Choroid plexus epithelial cell (primary cell): ENCODE data around the gene CEP85L.

Experiments
- DNase-seq: peaks from one replicate; pipeline ENCODE4 v3.0.0-alpha.2; 2010; ENCODE audit warnings: low read depth
- H3K4me3 ChIP-seq: 2 replicates; pipeline ENCODE4 v1.5.1; 2011; ENCODE audit warnings: low read depth, mild to moderate bottlenecking, control low read depth, low read length, moderate library complexity
- CTCF ChIP-seq: conservative IDR thresholded peaks from 2 replicates; pipeline ENCODE4 v1.5.1; 2011; ENCODE audit warnings: low read depth, mild to moderate bottlenecking, control low read depth, inconsistent platforms, low read length, moderate library complexity

Gene CEP85L

GRCh38 chr6:118577972-118578371 is 73.4 kb downstream of the CEP85L start:
- no peak for TF ChIP-seq CTCF
- DNase-seq = no peak
- H3K4me3 ChIP-seq = no peak overlapping the region

- no peak overlapping the region for H3K4me3 ChIP-seq
- DNase-seq = peak; percentile 53
- TF ChIP-seq CTCF = no peak
Measured at GRCh38 chr6:118574051-118574865, 77.1 kb downstream of the CEP85L start.

GRCh38 chr6:118571121-118571520 is 80.3 kb downstream of the CEP85L start:
- TF ChIP-seq CTCF = no peak
- no peak overlapping the region for H3K4me3 ChIP-seq
- DNase-seq = no peak

- no peak for DNase-seq
- no peak for TF ChIP-seq CTCF
- no peak overlapping the region for H3K4me3 ChIP-seq
Measured at GRCh38 chr6:118569498-118569897, 81.9 kb downstream of the CEP85L start.

- no peak for TF ChIP-seq CTCF
- DNase-seq = no peak
- no peak overlapping the region for H3K4me3 ChIP-seq
Measured at GRCh38 chr6:118567974-118568373, 83.4 kb downstream of the CEP85L start.

- peak; percentile 53 for DNase-seq
- TF ChIP-seq CTCF = peak; percentile 50
- H3K4me3 ChIP-seq = no peak overlapping the region
Measured at GRCh38 chr6:118565311-118565960, 86.0 kb downstream of the CEP85L start.
